Heart right ventricle (tissue), 16 donors: ENCODE data around the gene SLC25A12. TPM values are rescaled to one million over a fixed set of nuclear protein-coding genes. Genes with fewer than 3 reads are reported as not detected.

Experiments used
- ATAC-seq, 8 donors: fragments of 200-7000 bp; cut with Tn5 transposase; one replicate each; pipeline ENCODE4 v1.9.1; 2020; ENCODE audit warnings: mild to moderate bottlenecking in 8 of 8, moderate library complexity in 8 of 8, moderate number of reproducible peaks in 1 of 8
- DNase-seq, 2 donors: peaks; one replicate each; pipeline ENCODE4 v3.0.0-alpha.2; 2020
- H3K27ac ChIP-seq, 10 donors: fragments of 200-600 bp; sonication (generic) in 2 of 10; one replicate each; pipeline versions ENCODE4 v1.5.0 to v1.8.0; 2020 to 2022; ENCODE audit warnings: mild to moderate bottlenecking in 3 of 10
- H3K27me3 ChIP-seq, 7 donors: fragments of 200-600 bp; one replicate each; pipeline ENCODE4 v1.8.0; 2021 to 2022; ENCODE audit warnings: mild to moderate bottlenecking in 2 of 7
- H3K36me3 ChIP-seq, 9 donors: fragments of 200-600 bp; sonication (generic) in 1 of 9; one replicate each; pipeline versions ENCODE4 v1.5.0 to v1.8.0; 2020 to 2022; ENCODE audit warnings: mild to moderate bottlenecking in 2 of 9
- H3K4me1 ChIP-seq, 9 donors: fragments of 200-600 bp; sonication (generic) in 1 of 9; one replicate each; pipeline versions ENCODE4 v1.5.0 to v1.8.0; 2020 to 2022; ENCODE audit warnings: mild to moderate bottlenecking in 4 of 9
- H3K4me3 ChIP-seq, 10 donors: fragments of 200-600 bp; sonication (generic) in 2 of 10; one replicate each; pipeline versions ENCODE4 v1.5.0 to v1.8.0; 2020 to 2022; ENCODE audit warnings: mild to moderate bottlenecking in 7 of 10, moderate library complexity in 2 of 10
- H3K9me3 ChIP-seq, 11 donors: fragments of 200-600 bp in 10 of 11; sonication (generic) in 2 of 11; one replicate each; pipeline versions ENCODE4 v1.5.0 to v1.8.0; 2013 to 2022; ENCODE audit warnings: mild to moderate bottlenecking in 2 of 11, control low read depth in 1 of 11, moderate library complexity in 1 of 11
- CTCF ChIP-seq, 9 donors: fragments of 200-600 bp; sonication (generic) in 2 of 9; IDR thresholded peaks; one replicate each; pipeline versions ENCODE4 v1.5.0 to v1.8.0; 2021 to 2022; ENCODE audit warnings: antibody characterized with exemption in 9 of 9, mild to moderate bottlenecking in 5 of 9, moderate library complexity in 1 of 9
- WGBS, 2 donors: extraction: QIAGEN DNeasy Blood & Tissue Kit; methylation state at CpG; one replicate each; pipeline ENCODE4 v1.1.7; 2013; ENCODE audit warnings: inconsistent platforms in 1 of 2; 5-methylcytosine and 5-hydroxymethylcytosine counted together
- intact Hi-C, 10 donors: fragments of 100-400 bp; cut with DNase I; formaldehyde crosslinking; loops; one replicate each; pipeline versions ENCODE4 v1.11.1 to v1.14.2; 2022
- polyA plus RNA-seq, 2 donors: library from polyadenylated mRNA; stranded (reverse); fragments of 200-250 nt; gene quantifications; one replicate each; pipeline ENCODE4 v1.2.3, GENCODE V29; 2013
- total RNA-seq, 10 donors: library from RNA; stranded (reverse); fragmentation: NEBNext Ultra II Directional in 3 of 10; extraction: Animal tissue kit (Norgen Biotek cat#: 25700) in 3 of 10; gene quantifications; one replicate each; pipeline versions ENCODE4 v1.2.1 to v1.2.4, GENCODE V29; 2021 to 2023
- donor health status: Arrhythmogenic right ventricular cardiomyopathy.
- donor health status: ischemic (EF 13 %, LVEDD 7.1; RV severe dilation, severe dysfunction).
- donor health status: healthy with polysubstance abuse.
- donor health status: DM: no; HTN: yes; CAD: no.
- donor health status: DM: no; HTN: no; CAD: no.
- donor health status: ischemic (EF 25% LVEDD 6.9; RV normal size, moderate dysfunction).
- donor health status: ischemic (EF 25% LVEDD 5.7; RV mildly dilated, moderate dysfunction).
- donor health status: healthy.
- donor health status: DM: yes; HTN: yes; CAD: no.
- donor health status: Ischemic cardiomyopathy.
- donor health status: ischemic (EF 35%, LVEDD 5.7; RV mildly dilated, moderate dysfunction).
- donor health status: nonischemic (EF 11% LVEDD 7.7; RV severe dilation, severe dysfunction).
- donor health status: DM: yes; HTN: yes; CAD: no.
- donor health status: PGD.
- donor health status: ischemic (EF 29% LVEDD 5.4; RV normal size, mild dysfunction).
- donor health status: nonischemic (EF 23%, LVEDD 6.1; RV moderate dilation, normal function).

Gene SLC25A12
- total and polyA plus RNA-seq, 12 donors = 37.5 to 169 (median 122) TPM

- intact Hi-C loops = loop anchor here in 1 of 10 donors (5.0 kb wide), 1 partner anchor 37 kb away; the partner anchor contains the start of gene SLC25A12
These were observed 38.6 kb downstream of the SLC25A12 start for GRCh38 chr2:171855401-171855800.

GRCh38 chr2:171852366-171852888, 41.6 kb downstream of the SLC25A12 start:
- DNase-seq (no peak), ATAC-seq (peak in 2 of 8 donors; percentile 49 to 53)
- no peaks in the 10 kb centered on the region for H3K9me3 ChIP-seq
- TF ChIP-seq CTCF (IDR thresholded peaks at IDR 0.05) = no peak
- H3K36me3 ChIP-seq = peaks cover 0 to 38% (median 10%) of the 10 kb centered on the region in 9 donors
- intact Hi-C loops = loop anchor here in 1 of 10 donors (5.0 kb wide), 1 partner anchor 40 kb away; the partner anchor contains the start of gene SLC25A12
- 3 to 26% methylated on average over 1 of the region's 1 CpG for WGBS, 2 donors
- H3K4me3 ChIP-seq = no peak overlapping the region
- no peaks in the 10 kb centered on the region for H3K27me3 ChIP-seq
- peaks cover 0 to 20% (median 9%) of the 10 kb centered on the region in 9 donors for H3K4me1 ChIP-seq
- peak overlapping the region in 4 of 10 donors; percentile 6 to 33 (median 24) for H3K27ac ChIP-seq

More at GRCh38 chr2:171855401-171855800, 38.6 kb downstream of the SLC25A12 start:
- Histone ChIP-seq H3K36me3 (peaks cover 0 to 36% (median 10%) of the 10 kb centered on the region in 9 donors), H3K4me3 (no peak overlapping the region), H3K27ac (no peak overlapping the region), H3K27me3 (no peaks in the 10 kb centered on the region), H3K9me3 (no peaks in the 10 kb centered on the region), H3K4me1 (peaks cover 0 to 36% (median 15%) of the 10 kb centered on the region in 9 donors)
- WGBS, 2 donors = 72 to 75% methylated on average over 2 of the region's 2 CpGs
- DNase-seq = no peak
- TF ChIP-seq CTCF (IDR thresholded peaks at IDR 0.05) = no peak
- ATAC-seq = no peak

GRCh38 chr2:171847627-171848026, 46.4 kb downstream of the SLC25A12 start:
- Histone ChIP-seq H3K36me3 (peaks cover 0 to 34% (median 6%) of the 10 kb centered on the region in 9 donors), H3K9me3 (no peaks in the 10 kb centered on the region), H3K27ac (no peak overlapping the region), H3K27me3 (no peaks in the 10 kb centered on the region), H3K4me1 (peaks cover 0 to 20% (median 9%) of the 10 kb centered on the region in 9 donors), H3K4me3 (no peak overlapping the region)
- TF ChIP-seq CTCF (IDR thresholded peaks at IDR 0.05) = no peak
- 74 to 84% methylated on average over 2 of the region's 2 CpGs for WGBS, 2 donors
- DNase-seq (no peak), ATAC-seq (no peak)
- intact Hi-C loops = no loop called here

- Histone ChIP-seq H3K4me1 (peaks cover 0 to 13% (median 3%) of the 10 kb centered on the region in 9 donors), H3K27ac (no peak overlapping the region), H3K4me3 (no peak overlapping the region), H3K9me3 (no peaks in the 10 kb centered on the region), H3K36me3 (peaks cover 0 to 40% (median 12%) of the 10 kb centered on the region in 9 donors), H3K27me3 (no peaks in the 10 kb centered on the region)
- ATAC-seq = no peak
- DNase-seq = no peak
- intact Hi-C loops = no loop called here
- TF ChIP-seq CTCF (IDR thresholded peaks at IDR 0.05) = no peak
These were observed 47.1 kb downstream of the SLC25A12 start for GRCh38 chr2:171846894-171847293.
